GM21360 (cell line): Measurements from ENCODE around the gene SHOC2.

ENCODE experiments used
- ATAC-seq: cut with Tn5 transposase; IDR thresholded peaks from one replicate; pipeline ENCODE4 v1.9.1; 2021; ENCODE audit warnings: mild to moderate bottlenecking, moderate library complexity; ENCODE audit not compliant: unreplicated experiment

Gene SHOC2

DNA sequence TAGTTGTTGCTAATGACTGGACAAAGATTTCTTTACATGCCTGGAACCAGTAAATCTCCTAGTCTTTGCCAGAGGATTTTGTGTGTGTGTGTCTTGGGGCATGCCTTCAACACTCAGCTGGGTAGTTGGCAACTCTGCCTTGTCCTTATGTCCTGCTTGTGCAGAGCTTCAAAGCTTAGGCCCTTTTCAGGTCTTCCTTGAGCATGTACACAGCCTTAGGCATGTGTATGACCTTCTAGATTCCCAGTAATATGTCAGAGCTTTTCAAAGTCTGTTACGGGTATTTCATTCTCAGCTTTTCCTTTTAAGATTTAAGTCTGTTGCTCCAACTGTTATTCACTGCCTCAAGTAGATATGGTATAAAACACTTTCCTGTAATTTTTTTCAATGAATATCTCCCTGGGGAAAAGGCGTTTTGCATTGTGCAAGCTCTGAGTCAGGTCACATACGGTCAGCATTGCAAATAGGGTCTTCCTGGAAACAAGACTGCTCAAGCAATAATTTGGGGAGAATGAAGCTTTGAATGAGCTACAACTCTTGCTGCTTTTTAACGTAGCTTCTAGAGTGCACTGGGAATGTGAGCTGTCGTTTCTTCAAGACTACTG, 25.5 kb downstream of the SHOC2 start:
- no peak for ATAC-seq

DNA sequence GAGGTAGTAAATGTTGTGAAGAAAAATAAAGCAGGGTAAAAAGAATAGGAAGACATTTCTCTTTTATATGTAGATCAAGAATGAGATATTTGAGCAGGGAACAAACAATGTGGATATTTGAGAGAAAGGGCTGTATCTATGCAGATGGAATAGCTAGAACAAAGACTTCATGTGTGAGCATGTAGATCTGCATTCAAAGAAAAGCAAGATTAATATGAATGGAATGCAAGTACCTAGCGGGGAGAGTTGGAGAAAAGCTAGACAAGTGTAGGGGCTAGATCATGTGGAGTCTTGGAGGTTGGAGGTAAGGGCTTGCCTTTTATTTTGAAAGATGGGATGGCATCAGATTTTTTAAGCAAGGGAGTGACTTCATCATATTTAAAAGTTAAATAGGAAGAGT, 27.1 kb downstream of the SHOC2 start:
- ATAC-seq = no peak

DNA sequence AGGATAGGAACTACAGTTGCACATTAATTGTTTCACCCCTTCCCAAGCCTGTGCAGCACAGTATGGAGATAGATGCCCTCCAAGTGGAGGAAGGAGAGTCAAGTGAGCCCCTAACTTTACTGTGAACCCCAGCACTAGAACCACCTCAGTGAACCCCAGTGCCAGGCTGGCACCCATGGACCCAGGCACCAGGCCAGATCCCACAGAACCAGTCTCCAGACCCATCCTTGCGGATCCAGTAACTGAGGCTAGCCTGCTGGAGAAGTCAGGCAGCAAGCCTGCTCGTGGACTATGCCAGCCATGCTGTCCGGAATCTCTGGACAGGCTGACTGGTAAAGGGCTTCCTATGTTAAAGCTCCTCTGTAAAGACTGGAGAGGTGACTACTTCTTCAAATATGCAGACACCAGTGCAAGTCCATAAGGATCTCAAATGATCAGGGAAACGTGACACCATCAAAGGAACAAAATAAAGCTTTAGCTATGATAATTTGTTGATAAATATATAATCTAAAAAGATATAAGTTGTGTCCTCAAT, 27.7 kb downstream of the SHOC2 start:
- no peak for ATAC-seq

DNA sequence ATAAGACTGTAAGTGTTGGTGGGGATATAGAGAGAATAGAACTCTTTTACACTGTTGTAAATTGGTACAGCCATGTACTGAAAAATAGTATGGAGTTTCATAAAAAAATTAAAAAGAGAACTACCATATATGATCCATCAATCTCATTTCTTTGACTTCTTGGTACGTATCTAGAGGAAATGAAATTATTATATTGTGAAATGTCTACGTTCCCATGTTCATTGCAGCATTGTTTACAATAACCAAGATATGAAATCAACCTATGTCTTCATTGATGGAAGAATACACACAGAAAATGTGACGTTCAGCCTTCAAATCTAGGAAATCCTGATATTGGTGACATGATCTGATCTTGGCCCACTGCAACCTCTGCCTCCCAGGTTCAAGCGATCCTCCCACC, 32.0 kb downstream of the SHOC2 start:
- ATAC-seq = no peak

DNA sequence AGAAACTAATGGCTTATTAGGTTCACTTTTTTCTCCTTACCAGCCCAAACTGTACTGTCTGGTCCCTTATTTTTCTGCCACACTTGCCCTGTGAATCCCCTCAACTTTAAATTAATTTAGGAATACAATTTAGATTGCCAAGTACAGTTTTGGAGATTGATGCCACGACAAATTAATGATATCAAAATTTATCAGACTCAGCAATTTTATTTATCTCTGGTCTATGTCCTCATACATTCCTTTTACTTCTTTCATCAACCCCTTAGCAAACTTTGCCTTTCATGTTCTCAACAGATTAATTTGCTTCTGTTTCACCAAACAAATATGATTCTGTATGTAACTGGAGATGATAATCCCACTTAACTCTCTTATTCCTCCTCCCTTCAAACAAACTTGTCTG, 38.2 kb downstream of the SHOC2 start:
- no peak for ATAC-seq

DNA sequence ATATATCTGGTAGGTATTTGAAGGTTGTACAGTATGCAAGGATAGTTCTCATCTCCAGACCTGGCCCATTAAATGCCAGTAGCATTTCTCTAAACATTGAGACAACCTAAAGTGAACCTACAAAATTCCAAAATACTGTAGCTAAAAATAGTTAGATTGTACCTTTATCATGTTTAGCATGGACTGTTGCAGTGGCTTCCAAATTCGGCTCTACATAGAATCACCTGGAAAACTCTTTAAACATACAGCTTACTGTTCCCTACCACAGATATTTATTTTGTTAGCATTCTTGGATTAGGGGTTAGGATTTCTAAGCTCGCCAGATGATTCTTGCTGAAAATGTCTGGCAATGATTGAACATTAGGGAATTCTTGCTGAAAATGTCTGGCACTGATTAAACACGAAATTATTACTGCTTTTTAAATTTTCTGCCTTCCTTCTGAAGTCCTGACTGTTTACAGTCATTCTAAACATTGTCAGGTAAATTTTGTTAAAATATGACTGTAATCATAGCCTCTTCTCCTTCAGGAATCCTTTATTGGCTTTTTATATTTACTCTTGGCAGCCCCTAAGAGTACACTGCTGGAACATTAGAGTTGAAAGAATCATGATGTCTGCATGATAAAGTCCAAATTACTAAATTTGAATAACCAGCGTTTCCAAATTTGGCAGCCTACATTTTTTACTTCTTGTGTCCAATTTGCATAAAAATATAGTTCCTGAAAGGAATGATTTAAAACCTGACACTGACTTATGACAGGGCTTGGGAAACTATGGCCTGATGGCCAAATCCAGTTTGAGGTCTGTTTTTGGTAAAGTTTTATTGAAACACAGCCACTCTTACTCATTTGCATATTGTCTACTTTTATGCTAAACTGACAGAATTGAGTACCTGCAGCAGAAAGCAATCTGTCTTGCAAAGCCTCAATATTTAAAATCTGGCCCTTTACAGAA, 40.3 kb downstream of the SHOC2 start:
- ATAC-seq = no peak

DNA sequence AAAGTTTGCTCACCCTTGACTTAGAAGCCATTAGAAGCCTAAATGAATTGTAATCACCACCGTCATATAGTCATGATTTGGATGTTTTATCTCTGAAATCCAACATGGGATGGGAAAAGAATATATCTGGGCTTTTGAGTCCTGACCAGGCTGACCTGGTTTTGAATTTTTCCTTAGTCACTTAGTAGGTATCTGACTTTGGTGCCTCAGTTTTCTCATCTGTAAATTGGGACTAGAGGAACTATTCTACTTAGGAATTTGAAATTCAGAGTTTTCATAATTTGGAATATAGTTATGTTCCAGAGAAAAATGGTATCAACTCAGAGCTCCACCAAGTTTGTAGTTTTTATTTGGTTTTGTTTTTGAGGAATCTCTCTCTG, 40.9 kb downstream of the SHOC2 start:
- ATAC-seq = no peak

DNA sequence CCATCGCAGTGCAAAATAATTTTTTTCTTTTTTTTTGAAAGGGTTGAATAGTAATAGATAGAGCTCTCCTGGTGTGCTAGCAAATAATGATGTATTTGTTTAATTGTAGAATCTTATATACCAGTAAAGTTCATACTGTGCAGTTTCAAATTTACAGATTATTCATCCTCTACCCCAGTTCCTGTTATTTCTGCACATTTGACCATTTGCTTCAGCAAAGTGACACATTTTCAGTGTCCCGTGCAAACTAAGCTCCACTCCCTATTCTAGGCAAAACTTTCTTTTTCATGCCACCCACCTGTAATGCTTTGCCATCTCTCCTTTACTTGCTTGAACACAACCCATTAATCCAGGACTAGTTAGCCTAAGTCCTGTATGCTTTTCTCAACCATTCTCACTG, 43.0 kb downstream of the SHOC2 start:
- no peak for ATAC-seq

DNA sequence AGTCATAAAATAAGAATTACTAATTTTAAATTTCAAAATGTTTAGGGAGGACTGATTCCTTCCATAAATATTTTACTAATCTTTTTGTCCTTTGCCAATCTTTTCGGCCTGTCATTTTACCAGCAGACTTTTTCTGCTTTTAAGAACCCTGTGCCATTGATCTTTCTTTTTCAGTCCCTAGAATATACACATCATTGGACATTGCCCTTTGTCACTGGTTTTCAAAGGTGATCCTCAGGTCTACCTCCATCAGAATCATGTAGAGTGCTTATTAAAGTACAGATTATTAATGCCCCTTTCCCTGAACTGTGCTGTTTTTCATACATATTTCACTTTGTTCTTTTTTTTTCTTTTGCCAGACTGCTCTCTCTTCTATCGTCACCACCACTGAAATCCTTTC, 43.8 kb downstream of the SHOC2 start:
- no peak for ATAC-seq

DNA sequence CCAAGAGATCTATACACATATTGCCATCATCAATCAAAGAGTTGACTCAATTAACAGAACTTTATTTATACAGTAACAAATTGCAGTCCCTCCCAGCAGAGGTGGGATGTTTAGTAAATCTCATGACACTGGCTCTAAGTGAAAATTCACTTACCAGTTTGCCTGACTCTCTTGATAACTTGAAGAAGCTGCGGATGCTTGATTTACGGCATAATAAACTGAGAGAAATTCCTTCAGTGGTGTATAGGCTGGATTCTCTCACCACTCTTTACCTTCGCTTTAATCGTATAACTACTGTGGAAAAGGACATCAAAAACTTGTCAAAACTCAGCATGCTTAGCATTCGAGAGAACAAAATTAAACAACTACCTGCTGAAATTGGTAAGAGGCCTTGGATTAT, 45.3 kb downstream of the SHOC2 start:
- ATAC-seq = no peak

DNA sequence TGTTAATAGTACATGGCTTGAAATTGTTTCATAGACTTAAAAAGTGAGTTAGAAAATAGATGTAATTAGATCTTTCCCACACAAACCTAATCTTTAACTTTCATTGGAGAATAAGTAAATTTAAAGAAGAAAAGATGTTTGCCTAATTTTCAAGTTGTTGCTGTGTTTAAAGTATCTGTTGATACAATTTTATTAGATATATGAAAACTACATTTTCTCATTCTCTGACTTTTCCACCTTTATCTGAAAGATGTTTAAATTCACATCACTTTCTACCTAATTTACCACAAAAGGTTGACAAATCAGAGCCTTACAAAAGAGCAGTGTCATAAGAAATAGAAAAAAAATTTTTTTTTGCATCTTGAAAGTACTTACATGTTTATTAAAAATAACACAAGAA, 45.8 kb downstream of the SHOC2 start:
- no peak for ATAC-seq

DNA sequence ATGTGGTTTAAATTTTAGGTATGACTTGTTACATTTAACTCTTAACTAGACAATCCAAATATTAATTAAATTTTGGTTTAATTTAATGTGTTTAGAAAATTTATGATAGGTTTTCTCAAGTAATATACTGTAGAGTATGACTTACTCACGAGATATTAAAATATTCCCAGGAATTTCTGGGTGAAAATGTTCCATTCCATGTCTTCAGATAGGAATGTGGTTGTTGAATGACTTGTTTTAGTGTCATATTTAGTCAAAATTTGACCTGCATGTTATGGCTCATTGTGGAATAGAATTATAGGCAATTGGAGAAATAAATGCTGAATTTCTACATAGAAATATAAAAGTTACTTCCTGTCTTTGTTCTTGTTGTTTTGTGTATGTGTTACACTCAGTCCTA, 46.7 kb downstream of the SHOC2 start:
- no peak for ATAC-seq

DNA sequence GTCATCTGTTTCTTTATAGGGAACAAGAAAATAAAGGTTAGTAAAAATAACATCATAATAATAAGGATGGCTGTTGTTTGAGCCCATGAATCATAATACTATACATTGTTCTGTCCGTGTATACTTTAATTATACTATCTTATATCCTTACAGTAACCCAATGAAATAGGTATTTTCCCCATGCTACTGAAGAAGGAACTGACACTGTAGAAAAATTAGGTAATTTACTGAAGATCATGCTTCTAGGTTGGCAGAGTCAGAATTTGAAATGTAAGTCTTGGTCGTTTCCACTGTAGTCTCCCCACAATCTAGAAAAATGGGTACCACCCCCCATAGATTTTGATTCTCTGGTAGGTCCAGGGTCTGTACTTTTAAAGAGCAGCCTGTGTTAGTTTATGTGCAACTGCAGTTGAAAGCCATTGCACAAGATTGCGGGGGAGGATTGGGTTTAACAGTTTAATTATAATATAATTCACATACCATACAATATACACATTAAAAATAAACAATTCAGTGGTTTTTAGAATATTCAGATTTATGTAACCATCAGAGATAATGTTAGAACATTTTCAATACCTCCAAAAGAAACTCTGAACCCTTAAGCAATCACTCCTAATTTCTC, 47.7 kb downstream of the SHOC2 start:
- no peak for ATAC-seq

DNA sequence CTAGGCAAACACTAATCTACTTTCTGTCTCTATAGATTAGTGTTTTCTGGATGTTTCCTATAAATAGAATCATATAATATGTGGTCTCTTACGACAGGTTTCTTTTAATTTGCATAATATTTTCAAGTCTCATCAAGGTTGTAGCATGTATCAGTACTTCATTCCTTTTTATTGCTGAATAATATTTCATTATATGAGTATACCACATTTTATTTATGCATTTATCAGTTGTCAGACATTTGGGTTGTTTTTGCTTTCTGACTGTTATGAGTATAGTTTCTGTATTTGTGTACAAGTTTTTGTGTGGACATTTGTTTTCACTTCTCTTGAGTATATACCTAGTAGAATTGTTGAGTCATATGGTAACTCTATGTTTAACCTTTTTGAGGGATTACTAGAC, 48.2 kb downstream of the SHOC2 start:
- no peak for ATAC-seq

DNA sequence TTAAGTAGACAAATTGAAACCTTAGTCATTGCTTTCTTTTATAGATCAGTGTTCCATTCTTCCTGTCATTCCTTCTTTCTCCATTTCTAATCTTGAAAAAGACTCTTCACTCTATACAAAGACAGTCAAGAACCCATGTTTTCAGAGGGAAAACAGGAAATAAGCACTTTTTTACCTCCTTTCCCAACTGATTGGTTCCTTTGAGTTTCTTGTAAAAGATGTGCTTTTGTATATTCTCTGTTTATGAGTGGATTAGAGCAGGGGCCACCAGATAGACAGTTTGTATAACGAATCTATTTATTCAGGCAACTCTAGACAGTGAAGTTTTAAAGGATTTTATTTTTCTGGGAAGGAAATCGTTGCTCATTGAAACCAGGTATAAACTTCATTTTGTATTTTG, 49.8 kb downstream of the SHOC2 start:
- no peak for ATAC-seq

DNA sequence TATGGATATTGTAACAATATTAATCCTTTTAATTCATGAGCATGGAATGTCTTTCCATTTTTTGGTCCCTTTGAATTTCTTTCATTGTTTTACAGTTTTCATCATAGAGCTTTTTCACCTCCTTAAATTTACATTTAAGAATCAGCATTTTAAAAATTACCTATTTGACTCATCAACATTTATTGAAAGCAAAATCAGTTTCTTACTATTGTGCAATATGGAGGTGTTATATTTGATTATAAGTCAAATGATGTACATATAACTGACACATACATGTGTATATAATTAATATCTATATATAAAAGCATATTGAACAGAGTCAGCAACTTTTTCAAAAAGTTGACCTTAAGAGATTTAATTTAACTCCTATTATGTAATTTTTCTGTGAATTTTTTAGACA, 52.2 kb downstream of the SHOC2 start:
- ATAC-seq = no peak

DNA sequence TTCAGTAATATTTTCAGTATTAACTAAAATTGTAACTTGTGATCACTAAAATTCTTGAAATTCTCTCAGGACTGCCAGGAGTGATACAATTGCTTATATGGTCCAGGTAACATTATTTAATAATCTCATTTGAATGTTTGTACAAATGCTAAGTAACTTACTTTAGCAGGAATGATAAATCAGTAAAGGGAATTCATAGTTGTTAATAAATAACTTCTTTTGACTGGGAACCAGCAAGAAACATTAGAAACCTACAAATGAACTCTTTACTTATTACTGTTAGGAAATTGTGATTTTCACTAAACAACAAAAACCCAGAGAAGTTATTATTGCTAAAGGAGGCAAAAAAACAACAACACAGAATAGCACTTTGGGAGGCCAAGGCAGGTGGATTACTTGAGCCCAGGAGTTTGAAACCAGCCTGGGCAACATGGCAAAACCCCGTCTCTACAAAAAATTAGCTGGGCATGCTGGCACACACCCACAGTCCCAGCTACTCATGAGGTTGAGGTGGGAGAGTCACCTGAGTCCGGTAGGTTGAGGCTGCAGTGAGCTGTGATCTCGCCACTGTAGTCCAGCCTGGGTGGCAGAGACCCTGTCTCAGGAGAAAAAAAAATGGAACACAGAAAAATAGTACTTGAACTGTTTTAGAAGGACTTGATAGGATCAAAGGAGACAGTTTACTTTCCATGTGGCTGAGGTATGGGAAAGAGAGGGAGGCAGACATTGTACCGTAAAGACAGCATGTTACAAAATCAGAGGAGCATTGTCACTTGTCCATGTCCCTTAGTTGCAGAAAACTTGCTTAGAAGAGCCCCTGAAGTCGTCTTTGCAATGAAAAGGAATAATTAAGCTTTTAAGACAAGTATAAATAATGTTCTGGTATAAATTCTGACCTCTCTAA, 53.1 kb downstream of the SHOC2 start:
- no peak for ATAC-seq

DNA sequence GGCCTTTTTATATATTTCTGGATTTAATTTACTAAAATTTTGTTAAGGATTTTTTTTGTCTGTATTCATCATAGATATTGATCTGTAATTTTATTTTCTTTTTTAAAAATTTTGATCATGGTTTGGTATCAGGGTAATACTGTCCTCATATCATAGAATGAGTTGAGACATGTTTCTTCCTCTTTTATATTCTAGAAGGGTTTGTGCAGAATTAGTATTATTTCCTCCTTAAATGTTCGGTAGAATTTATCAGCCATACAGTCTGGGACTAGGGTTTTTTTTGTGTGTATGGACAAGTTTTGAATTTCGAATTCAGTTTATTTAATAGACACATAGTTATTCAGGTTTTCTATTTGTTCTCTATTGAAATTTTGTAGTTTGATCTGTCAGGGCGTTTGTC, 54.0 kb downstream of the SHOC2 start:
- no peak for ATAC-seq

DNA sequence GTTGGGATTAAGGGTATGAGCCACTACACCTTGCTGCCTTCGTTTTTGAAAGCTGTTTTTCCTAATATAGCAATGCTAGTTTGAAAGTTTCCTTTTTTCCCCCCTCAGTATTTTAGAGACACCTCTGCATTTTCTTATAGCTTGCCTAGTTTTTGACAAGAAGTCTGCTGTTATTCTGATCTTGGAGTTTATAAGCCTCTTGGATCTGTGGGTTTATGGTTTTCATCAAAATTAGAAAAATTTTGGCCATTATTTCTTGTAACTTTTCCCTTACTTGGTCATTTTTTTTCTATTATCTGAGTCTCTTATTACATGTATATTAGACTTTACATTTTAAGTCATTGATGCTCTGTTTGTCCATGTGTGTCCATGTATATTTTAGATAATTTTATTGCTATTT, 57.2 kb downstream of the SHOC2 start:
- no peak for ATAC-seq

DNA sequence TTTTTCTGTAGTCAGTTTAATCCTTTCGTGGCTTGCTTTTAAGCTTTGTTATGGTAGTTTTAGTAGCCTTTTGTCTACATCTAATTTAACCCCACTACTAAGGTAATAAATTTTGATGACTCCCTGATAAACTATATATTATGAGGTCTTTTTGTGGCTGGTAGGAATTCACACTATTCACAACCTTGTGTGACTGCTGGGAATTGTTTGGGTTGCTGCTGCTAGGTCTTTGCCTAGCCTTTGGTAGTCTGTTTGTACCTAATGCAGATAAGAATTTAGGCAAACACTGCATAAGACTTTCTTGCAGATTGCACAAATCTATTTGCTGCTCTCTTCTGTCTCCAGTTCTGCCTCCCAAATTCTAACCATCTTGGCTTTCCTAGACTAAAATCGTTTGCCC, 58.3 kb downstream of the SHOC2 start:
- no peak for ATAC-seq

DNA sequence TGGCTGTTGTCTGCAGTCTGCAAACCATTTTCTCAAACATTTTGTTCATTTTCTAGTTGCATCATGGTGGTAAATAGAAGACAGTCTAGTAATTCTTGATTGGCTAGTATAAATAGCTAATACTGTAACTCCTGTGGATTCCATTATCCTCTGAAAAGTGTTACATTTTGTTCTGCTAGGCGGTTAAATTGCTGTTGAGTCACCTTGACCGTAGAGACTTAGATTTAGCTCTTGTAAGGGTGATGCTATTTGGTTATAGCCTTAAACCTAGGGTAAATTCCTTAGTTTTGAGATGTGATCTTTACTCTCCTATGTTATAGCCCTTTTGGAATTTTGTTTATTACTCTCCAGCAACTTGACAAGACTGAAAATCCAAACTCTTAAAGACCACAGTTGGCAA, 58.8 kb downstream of the SHOC2 start:
- no peak for ATAC-seq
